GM19099 (cell line): ENCODE measurements around the gene TBC1D10B.

ENCODE experiments used
- POLR2A ChIP-seq: IDR thresholded peaks from 3 replicates; pipeline ENCODE4 v1.6.1; 2011; ENCODE audit warnings: low read depth; ENCODE audit not compliant: insufficient read length; ENCODE audit errors: extremely low read depth

TBC1D10B gene

GRCh38 chr16:30381291-30382041 lies 11.2 kb upstream of the TBC1D10B start:
- TF ChIP-seq POLR2A, result no peak

- TF ChIP-seq POLR2A, result no peak
These were observed 10.5 kb upstream of the TBC1D10B start for GRCh38 chr16:30380803-30381208.

- no peak for TF ChIP-seq POLR2A
These were observed 9.9 kb upstream of the TBC1D10B start for GRCh38 chr16:30380072-30380802.

- no peak for TF ChIP-seq POLR2A
These were observed 9.0 kb upstream of the TBC1D10B start for GRCh38 chr16:30379158-30379783.

GRCh38 chr16:30378236-30379157 lies 8.2 kb upstream of the TBC1D10B start:
- TF ChIP-seq POLR2A, result peak; percentile 66

GRCh38 chr16:30377812-30378235 lies 7.5 kb upstream of the TBC1D10B start:
- peak; percentile 62 for TF ChIP-seq POLR2A

GRCh38 chr16:30377050-30377811 lies 6.9 kb upstream of the TBC1D10B start:
- no peak for TF ChIP-seq POLR2A

- TF ChIP-seq POLR2A, result no peak
These were observed 6.2 kb upstream of the TBC1D10B start for GRCh38 chr16:30376461-30376902.

GRCh38 chr16:30375864-30376263 lies 5.6 kb upstream of the TBC1D10B start:
- TF ChIP-seq POLR2A, result no peak

GRCh38 chr16:30374538-30374937 lies 4.2 kb upstream of the TBC1D10B start, which contains the start of gene MYL11:
MYL11 (plus strand) TSS chr16:30374802; CDS start chr16:30374858, 56 bp downstream.
- TF ChIP-seq POLR2A, result no peak

GRCh38 chr16:30372725-30373124 lies 2.4 kb upstream of the TBC1D10B start:
- TF ChIP-seq POLR2A, result no peak

GRCh38 chr16:30372038-30372712 lies 1.9 kb upstream of the TBC1D10B start:
- no peak for TF ChIP-seq POLR2A

GRCh38 chr16:30371248-30371816 lies 1.0 kb upstream of the TBC1D10B start:
- TF ChIP-seq POLR2A, result peak; percentile 69
